ENCODE measurements around the gene RFX6.

RFX6 gene

DNA sequence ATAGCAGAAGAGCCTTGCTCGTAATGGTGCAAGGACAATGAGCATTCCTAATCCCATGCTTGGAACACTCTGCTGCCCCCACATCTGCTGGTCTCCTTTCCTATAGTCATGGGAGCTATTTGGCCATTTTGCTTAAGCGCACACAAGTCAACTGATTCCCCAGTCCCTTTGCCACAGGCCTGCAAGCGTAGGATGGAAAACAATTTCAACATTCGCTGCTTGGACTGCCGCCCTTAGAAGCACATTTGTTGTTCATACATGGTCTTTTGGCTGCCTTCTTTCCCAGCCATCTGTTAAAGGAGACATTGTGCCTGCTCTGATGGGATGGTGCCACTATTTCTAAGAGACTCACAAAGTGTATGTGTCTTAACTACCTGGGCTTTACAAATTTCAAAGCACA is 96.9 kb downstream of the RFX6 start:
- DNase-seq = no peak
- intact Hi-C loops (cut with DNase I; ENCODE audit: low total_unique reads) = no loop called here
- Histone ChIP-seq H3K4me1 (no peaks in the 10 kb centered on the region), H3K36me3 (no peaks in the 10 kb centered on the region), H3K27ac (no peak overlapping the region), H3K27me3 (no peaks in the 10 kb centered on the region), H3K9me3 (no peaks in the 10 kb centered on the region), H3K4me3 (no peak overlapping the region)
- no peak for TF ChIP-seq CTCF (IDR thresholded peaks at IDR 0.05)

GRCh38 chr6:116974526-116975316 is 97.7 kb downstream of the RFX6 start:
- intact Hi-C loops (cut with DNase I; ENCODE audit: low total_unique reads) = no loop called here
- no peak for TF ChIP-seq CTCF (IDR thresholded peaks at IDR 0.05)
- H3K27ac ChIP-seq = no peak overlapping the region

DNA sequence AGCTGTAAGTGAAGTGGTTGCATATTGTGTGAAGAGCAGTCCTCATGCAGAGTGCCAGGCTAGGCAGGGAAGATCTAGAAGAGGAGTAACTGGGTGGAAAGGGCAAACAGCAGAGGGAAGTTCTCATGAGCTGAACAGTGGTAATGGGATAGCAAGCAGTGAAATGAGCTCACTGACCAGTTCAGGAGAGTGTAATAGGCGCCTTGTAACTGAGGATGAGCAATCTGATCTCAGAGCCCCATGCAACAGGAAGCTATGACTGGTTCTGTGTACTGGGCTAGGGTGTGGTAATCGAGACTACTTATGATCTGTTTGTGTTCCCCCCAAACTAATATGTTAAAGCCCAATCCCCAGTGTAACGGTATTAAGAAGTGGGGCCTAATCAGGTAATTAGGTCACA is 98.6 kb downstream of the RFX6 start:
- Histone ChIP-seq H3K4me3 (no peak overlapping the region), H3K4me1 (no peaks in the 10 kb centered on the region), H3K9me3 (no peaks in the 10 kb centered on the region), H3K27ac (no peak overlapping the region), H3K27me3 (no peaks in the 10 kb centered on the region), H3K36me3 (no peaks in the 10 kb centered on the region)
- no peak for TF ChIP-seq CTCF (IDR thresholded peaks at IDR 0.05)
- no peak for DNase-seq
- intact Hi-C loops (cut with DNase I; ENCODE audit: low total_unique reads) = no loop called here

More at GRCh38 chr6:116974526-116975316, 97.7 kb downstream of the RFX6 start:
- H3K4me1 ChIP-seq = no peaks in the 10 kb centered on the region
- no peaks in the 10 kb centered on the region for H3K27me3 ChIP-seq
- H3K36me3 ChIP-seq = no peaks in the 10 kb centered on the region
- no peak for DNase-seq
- no peaks in the 10 kb centered on the region for H3K9me3 ChIP-seq
- H3K4me3 ChIP-seq = no peak overlapping the region

GRCh38 chr6:116979560-116979959 is 102.5 kb downstream of the RFX6 start:
- DNase-seq = no peak
- intact Hi-C loops (cut with DNase I; ENCODE audit: low total_unique reads) = no loop called here
- no peaks in the 10 kb centered on the region for H3K27me3 ChIP-seq
- no peak for TF ChIP-seq CTCF (IDR thresholded peaks at IDR 0.05)
- H3K4me1 ChIP-seq = no peaks in the 10 kb centered on the region
- no peak overlapping the region for H3K27ac ChIP-seq
- no peaks in the 10 kb centered on the region for H3K36me3 ChIP-seq
- no peak overlapping the region for H3K4me3 ChIP-seq
- peaks cover 0 to 4% (median 0%) of the 10 kb centered on the region in 3 donors for H3K9me3 ChIP-seq

All from tibial artery (tissue), 4 donors.